ENCODE data around the gene CD52. TPM values are rescaled to one million over a fixed set of nuclear protein-coding genes. Genes with fewer than 3 reads are reported as not detected.

The CD52 gene
- total RNA-seq, 1 experiment from 2014 or later = 2.0 TPM

DNA sequence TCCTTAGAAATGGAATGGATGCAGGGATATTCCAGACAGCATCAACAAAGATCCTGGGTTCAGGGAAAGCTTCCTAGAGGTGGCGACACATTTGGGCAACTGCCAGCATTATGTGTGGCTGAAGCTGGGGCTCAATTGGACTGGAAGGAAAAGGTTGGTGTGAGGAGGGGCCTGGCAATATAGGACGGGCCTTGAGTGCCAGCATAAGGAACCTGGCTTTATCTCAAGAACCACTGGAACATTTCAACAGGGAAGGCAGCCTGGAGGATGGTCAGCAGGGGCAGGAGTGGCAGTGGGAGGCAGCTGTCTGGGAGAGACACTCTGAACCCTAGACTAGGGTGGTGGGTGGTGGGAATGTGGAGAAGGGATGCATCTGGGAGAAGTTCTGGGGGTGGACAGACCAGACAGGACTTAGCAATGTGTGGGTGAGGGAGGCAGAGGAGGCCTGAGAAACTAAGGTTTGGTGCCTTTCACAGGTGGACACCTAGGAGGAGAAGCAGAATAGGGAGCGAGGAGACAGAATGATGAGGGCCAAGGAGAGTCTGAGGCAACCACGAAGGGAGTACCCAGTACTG, 34.4 kb upstream of the CD52 start:
- POLR2A ChIA-PET = interaction anchor here (0.6 to 1.5 kb wide), 2 partner anchors 40 to 68 kb away, joined by 3 to 4 read pairs; no protein-coding TSS in a partner anchor

More for the DNA sequence above, 34.4 kb upstream of the CD52 start:
- H3K79me2 ChIP-seq (ENCODE audit: insufficient read depth, low read length) = peaks cover 16% of the 10 kb centered on the region
- ChIA-PET CTCF (interaction anchor here (2.8 to 4.3 kb wide), 5 partner anchors 7 to 134 kb away, joined by 16 to 50 read pairs (median 47); partner anchors contain the start of gene CEP85), RAD21 (ENCODE audit: low non-redundant PET in 1 of 2, low total read pairs in 2 of 2, uncharacterized antibody in 2 of 2, unreplicated experiment in 2 of 2) (no interaction called here)
- no peak overlapping the region for H2AFZ ChIP-seq (ENCODE audit: low read depth, low read length, poor library complexity, severe bottlenecking)
- H3K36me3 ChIP-seq (ENCODE audit: control insufficient read depth in 1 of 2, insufficient read depth in 2 of 2, low read length in 2 of 2) = no peaks in the 10 kb centered on the region; a peak in 1 of 4 replicates
- H3K9me2 ChIP-seq (ENCODE audit: insufficient read depth) = no peaks in the 10 kb centered on the region
- H3K4me2 ChIP-seq (ENCODE audit: low read length) = peak overlapping the region; percentile 79
- no peaks in the 10 kb centered on the region for H4K20me1 ChIP-seq (ENCODE audit: insufficient read depth)
- intact Hi-C loops (cut with micrococcal nuclease) = no loop called here
- peak overlapping the region; percentile 58; the same call in 1 of the 2 replicates for H3K27ac ChIP-seq (ENCODE audit: low read depth, low read length)
- no peak overlapping the region for H3K4me3 ChIP-seq (replicated peaks in 1 of 2; ENCODE audit: low read depth in 1 of 2, low read length in 2 of 2)
- no peaks in the 10 kb centered on the region for H3K27me3 ChIP-seq (ENCODE audit: insufficient read depth, low read length)
- DNase-seq (ENCODE audit: low read depth, low spot score) = no peak
- no peak for TF ChIP-seq CBX3 (IDR thresholded peaks at IDR 0.05; ENCODE audit: low read depth)
- TF ChIP-seq, protein P1, sequence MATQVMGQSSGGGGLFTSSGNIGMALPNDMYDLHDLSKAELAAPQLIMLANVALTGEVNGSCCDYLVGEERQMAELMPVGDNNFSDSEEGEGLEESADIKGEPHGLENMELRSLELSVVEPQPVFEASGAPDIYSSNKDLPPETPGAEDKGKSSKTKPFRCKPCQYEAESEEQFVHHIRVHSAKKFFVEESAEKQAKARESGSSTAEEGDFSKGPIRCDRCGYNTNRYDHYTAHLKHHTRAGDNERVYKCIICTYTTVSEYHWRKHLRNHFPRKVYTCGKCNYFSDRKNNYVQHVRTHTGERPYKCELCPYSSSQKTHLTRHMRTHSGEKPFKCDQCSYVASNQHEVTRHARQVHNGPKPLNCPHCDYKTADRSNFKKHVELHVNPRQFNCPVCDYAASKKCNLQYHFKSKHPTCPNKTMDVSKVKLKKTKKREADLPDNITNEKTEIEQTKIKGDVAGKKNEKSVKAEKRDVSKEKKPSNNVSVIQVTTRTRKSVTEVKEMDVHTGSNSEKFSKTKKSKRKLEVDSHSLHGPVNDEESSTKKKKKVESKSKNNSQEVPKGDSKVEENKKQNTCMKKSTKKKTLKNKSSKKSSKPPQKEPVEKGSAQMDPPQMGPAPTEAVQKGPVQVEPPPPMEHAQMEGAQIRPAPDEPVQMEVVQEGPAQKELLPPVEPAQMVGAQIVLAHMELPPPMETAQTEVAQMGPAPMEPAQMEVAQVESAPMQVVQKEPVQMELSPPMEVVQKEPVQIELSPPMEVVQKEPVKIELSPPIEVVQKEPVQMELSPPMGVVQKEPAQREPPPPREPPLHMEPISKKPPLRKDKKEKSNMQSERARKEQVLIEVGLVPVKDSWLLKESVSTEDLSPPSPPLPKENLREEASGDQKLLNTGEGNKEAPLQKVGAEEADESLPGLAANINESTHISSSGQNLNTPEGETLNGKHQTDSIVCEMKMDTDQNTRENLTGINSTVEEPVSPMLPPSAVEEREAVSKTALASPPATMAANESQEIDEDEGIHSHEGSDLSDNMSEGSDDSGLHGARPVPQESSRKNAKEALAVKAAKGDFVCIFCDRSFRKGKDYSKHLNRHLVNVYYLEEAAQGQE (IDR thresholded peaks at IDR 0.05; ENCODE audit: low read depth) = no peak
- no peak for TF ChIP-seq RAD21 (IDR thresholded peaks at IDR 0.05; ENCODE audit: low read depth)
- TF ChIP-seq YY1 (IDR thresholded peaks at IDR 0.05; ENCODE audit: extremely low read depth, insufficient replicate concordance, low read depth, low read length) = no peak
- TF ChIP-seq POLR2AphosphoS5 (IDR thresholded peaks at IDR 0.05; ENCODE audit: low read depth, low read length) = no peak; the same call in 1 of the 2 replicates
- TF ChIP-seq ZFX (IDR thresholded peaks at IDR 0.05) = no peak
- TF ChIP-seq JUND (IDR thresholded peaks at IDR 0.05) = no peak
- TF ChIP-seq EZH2phosphoT487 (IDR thresholded peaks at IDR 0.05; ENCODE audit: borderline replicate concordance) = no peak
- no peak for TF ChIP-seq FOSL1 (IDR thresholded peaks at IDR 0.05; ENCODE audit: low read depth)
- no peak for TF ChIP-seq SP1 (IDR thresholded peaks at IDR 0.05; ENCODE audit: low read depth)
- TF ChIP-seq ZNF274 (IDR thresholded peaks at IDR 0.05; ENCODE audit: low read depth, low read length) = no peak
- TF ChIP-seq EZH2 (IDR thresholded peaks at IDR 0.05) = no peak
- no TSS peak for BruUV-seq (replicated peaks)
- peaks cover 35 to 81% of the 10 kb centered on the region in 2 experiments for H3K4me1 ChIP-seq (ENCODE audit: control insufficient read depth in 1 of 2, insufficient read depth in 2 of 2, low read length in 2 of 2)
- ATAC-seq = no peak
- no peak overlapping the region for H3K9ac ChIP-seq (ENCODE audit: low read length)
- H3K9me3 ChIP-seq (ENCODE audit: control insufficient read depth in 1 of 2, insufficient read depth in 1 of 2, low read depth in 1 of 2, low read length in 2 of 2) = no peaks in the 10 kb centered on the region
